NCI-H1105 (cell line): Measurements from ENCODE around the gene LENEP.

ENCODE experiments used
- DNase-seq: peaks from one replicate; lab custom pipeline; 2025; lab: John Stamatoyannopoulos, UW

The LENEP gene

GRCh38 chr1:155026588-155026987 lies 33.2 kb downstream of the LENEP start:
- no peak for DNase-seq

GRCh38 chr1:155029513-155030242 lies 36.3 kb downstream of the LENEP start:
- DNase-seq: no peak

DNA sequence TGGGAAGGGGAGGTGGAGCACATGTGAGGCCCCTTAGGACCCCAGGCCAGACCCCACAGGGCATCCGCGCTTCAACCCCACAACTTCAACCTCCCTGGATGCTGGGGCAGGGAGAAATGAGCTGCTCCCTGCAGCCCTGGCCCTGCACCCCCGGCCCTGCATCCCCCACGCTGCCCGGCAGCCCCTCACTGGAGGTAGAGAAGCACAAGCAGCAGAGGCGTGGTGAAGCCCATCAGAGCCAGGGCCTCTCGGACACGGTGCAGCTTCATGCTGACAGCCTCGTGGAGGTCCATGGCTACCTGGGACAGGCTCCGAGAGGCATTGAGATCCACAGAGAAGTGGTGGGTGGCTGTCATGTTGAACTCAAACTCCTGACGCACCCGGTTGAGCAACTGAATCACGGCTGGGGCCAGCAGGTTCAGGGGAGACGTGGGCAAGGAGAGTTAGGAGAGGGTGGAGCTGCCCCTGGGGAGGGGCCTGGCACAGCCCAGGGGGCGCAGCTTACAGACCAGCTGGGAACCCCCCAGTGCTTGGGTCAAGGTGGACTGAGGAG lies 36.9 kb downstream of the LENEP start:
- DNase-seq: no peak

DNA sequence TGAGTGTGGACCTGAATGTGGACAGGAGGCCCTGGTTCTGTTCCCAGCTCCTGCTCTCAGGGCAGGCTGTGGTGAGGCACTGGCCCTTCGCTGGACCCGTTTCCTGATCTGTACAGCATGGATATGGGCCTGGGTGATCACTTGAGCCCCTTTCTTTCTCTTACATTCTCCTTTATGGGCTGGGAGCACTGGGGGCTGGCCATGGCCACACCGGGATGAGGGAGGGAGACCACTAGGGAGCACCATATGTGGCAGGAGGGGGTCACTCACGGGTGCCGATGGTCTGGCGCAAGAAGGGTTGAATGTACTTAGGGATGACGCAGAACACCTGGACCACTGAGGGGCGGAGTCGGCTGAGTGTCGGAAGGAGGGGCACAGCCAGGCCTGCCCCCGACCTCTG lies 37.5 kb downstream of the LENEP start:
- no peak for DNase-seq

DNA sequence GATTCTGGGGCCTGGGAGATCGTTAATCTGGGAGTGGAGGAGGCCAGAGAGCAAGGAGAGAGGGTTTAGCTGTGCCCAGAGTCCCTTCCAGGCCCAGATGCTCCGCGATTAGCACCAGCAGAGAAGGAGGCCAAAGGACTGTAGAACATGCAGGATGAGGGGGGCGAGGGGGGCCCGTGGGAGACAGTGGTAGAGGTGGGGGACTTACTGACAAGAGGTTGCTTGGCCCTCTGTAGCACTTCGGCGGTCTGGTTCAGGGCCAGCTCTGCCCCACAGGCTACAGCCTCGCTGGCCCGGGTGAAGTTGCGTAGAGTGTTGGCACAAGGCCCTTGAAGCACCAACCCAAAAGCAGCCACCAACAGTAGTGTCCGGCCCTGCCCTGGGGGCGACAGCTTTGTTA lies 39.5 kb downstream of the LENEP start:
- DNase-seq: no peak

- no peak for DNase-seq
These were observed 40.1 kb downstream of the LENEP start, which contains the start of the genes DCST1 and DCST2 for GRCh38 chr1:155033524-155033923. Gene DCST1 (plus strand): TSS chr1:155033824. CDS start chr1:155034037, 213 bp downstream. Gene DCST2 (minus strand): TSS chr1:155033781. CDS start chr1:155033701, 80 bp downstream.

DNA sequence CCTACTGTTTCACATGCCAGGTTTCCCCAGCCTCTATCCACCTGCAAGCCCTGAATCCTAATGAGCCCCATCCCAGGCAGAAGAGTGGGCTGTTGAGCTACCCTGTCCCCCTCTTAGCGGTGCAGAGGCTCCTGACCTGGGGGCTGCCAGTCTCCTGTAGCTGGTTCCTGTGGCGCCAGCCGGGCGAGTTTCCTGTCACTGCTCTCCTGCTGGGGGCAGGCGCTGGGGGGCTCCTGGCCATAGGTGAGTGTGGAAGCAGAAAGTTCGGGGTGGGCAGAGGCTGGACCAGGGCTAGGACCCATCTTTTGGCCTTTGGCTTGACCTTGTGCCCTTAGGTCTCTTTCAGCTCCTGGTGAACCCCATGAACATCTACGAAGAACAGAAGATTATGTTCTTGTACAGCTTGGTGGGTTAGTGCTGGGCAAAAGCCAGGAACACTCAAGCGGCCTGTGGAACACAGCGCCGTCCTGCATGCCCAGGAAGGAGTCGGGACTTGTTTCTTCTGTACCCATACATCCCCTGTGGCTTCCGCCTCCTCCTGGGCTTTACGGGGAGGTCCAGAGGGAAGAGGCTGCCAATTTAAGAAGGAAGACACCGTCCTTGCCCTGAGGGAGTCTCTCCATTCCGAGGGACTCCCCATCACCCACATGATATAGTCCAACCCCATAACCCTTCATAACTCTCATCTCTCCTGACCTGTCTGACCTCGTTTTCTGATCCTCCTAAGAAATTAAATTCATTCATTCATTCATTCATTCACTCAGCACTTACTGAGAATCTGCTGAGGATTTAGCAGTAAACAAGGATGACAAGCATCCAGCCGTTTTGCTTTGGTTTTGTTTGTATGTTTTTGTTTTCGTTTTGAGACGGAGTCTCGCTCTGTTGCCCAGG lies 41.2 kb downstream of the LENEP start:
- no peak for DNase-seq

GRCh38 chr1:155035936-155036335 lies 42.5 kb downstream of the LENEP start:
- DNase-seq: no peak

- DNase-seq: no peak
These were observed 43.7 kb downstream of the LENEP start for GRCh38 chr1:155037043-155037442.

GRCh38 chr1:155037851-155038441 lies 44.6 kb downstream of the LENEP start:
- no peak for DNase-seq

DNA sequence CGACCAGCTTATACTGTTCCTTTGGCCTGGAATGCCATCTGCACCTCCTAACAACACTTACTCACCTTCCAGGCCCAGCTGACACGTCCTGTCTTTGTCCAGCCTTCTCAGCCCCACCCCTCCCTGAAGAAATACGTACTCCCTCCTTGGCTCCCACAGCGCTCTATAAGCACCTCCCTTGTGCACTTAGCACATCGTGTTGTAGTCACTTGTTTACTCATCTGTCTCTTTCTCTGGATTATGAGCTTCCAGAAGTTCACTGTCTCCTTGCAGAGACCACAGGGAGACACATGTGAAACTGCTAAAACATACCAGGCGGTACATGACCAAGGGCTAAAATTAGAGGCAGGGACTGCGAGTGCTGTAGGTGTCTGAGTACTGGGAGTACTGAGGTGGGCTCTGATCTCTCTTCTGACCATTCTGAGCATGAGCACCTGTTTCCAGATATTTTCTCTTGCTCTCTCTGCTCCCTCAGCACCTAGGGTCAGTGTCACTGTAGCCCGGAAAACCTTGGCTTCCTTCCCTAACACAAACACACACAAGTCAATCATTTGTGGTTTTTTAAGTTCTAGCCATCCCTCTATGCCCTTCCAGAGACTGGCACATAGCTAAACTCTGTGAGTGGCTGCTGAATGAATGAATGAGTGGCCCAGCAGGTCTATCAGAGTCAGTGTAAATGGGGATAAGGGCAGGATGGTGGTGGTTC lies 45.4 kb downstream of the LENEP start:
- DNase-seq: no peak

DNA sequence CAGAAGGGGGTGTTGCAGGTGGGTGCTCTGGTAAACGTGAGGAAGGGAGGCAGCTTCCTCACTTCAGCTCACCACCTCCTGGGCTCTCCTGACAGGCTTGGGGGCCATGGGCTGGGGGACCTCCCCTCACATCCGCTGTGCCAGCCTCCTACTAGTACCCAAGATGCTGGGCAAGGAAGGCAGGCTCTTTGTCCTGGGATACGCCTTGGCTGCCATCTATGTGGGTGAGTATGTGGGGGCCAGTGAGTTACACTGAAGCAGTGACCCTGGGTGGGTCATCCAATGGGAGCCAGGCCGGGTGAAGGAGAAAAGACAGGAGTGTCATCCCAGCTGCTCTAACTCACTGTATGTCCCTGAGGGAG lies 45.9 kb downstream of the LENEP start:
- no peak for DNase-seq

- no peak for DNase-seq
These were observed 47.1 kb downstream of the LENEP start for GRCh38 chr1:155040358-155041093.

DNA sequence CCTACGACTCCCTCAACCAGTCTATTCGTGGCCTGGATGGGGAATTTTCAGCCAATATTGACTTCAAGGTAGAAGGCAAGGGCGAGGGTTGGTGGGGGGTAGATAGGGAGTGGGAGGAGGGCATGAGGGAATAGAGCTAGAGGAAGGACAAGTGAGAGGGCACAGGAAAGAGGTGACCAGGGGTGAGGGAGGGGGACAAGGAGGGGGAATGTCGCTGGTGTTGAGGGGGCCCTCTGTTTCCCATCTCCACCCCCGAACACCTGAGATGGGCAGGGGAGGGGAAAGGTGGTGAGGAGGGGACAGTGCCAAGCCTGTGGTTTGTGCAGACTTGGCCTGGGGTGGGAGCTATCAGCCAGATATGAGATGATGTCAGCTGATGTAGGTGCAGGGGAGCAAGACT lies 49.4 kb downstream of the LENEP start:
- DNase-seq: no peak

DNA sequence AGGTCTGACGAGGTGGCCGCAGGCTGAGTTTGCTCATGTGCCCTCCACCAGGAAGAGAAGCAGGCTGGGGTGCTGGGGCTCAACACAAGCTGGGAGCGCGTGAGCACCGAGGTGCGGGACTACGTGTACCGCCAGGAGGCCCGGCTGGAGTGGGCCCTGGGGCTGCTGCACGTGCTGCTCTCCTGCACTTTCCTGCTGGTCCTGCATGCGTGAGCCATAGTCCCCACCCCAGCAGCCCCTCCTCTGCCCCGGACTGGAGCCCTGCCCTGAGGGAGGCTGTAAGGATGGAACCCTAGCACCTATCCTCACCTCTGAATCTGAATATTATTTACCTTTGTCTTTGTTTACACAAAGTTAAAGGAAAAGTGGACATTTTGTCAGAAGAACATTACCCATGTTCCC lies 49.9 kb downstream of the LENEP start:
- no peak for DNase-seq

DNA sequence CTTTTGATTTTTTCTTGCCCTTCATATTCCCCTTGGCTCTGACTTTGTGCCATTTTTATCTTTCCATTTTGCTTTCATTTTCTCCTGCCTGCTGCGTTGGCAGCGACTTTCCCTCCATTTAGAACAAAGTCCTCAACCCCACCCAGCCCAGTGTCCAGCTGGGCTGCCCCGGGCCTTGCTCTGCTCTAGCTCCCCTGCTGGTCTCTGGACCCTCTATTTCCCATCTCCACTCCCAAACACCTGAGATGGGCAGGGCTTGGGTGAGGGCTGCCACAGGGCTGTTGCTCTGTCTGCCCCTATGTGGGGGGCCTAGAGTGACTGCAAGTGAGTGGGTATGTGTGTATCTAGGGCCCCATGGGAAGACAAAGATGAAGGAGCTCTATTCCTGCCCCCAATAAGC lies 50.4 kb downstream of the LENEP start:
- no peak for DNase-seq
